Sciatic nerve (tissue), 2 donors: ENCODE data around the gene TNKS1BP1. TPM values are rescaled to one million over a fixed set of nuclear protein-coding genes. Genes with fewer than 3 reads are reported as not detected.

ENCODE experiments used
- ATAC-seq: fragments of 200-7000 bp; cut with Tn5 transposase; one replicate; pipeline ENCODE4 v1.9.1; 2020; ENCODE audit warnings: mild to moderate bottlenecking, moderate library complexity
- DNase-seq: peaks from one replicate; pipeline ENCODE4 v3.0.0-alpha.2; 2020; ENCODE audit warnings: low spot score
- intact Hi-C: fragments of 100-400 bp; cut with DNase I; formaldehyde crosslinking; loops from one replicate; pipeline ENCODE4 v1.14.2; 2022
- total RNA-seq: library from RNA; stranded (reverse); fragmentation: NEBNext Ultra II Directional; extraction: Animal tissue kit (Norgen Biotek cat#: 25700); gene quantifications from one replicate; pipeline ENCODE4 v1.2.1, GENCODE V29; 2021
- donor health status: DM: no; HTN: no; CAD: no.
- donor health status: DM: no; HTN: no; CAD: no.

TNKS1BP1 gene
- total RNA-seq, 1 donor from 2014 or later: 178 TPM

GRCh38 chr11:57277845-57278720 lies 46.7 kb downstream of the TNKS1BP1 start:
- ATAC-seq: peak; percentile 91
- DNase-seq: peak; percentile 82
- intact Hi-C loops: no loop called here

GRCh38 chr11:57276971-57277675 lies 47.6 kb downstream of the TNKS1BP1 start:
- DNase-seq: no peak
- ATAC-seq: no peak
- intact Hi-C loops: no loop called here

- ATAC-seq: no peak
- intact Hi-C loops: no loop called here
Measured at GRCh38 chr11:57276169-57276970, 48.4 kb downstream of the TNKS1BP1 start.

GRCh38 chr11:57275582-57275981 lies 49.2 kb downstream of the TNKS1BP1 start:
- intact Hi-C loops: no loop called here
- DNase-seq (no peak), ATAC-seq (no peak)

More at GRCh38 chr11:57276169-57276970, 48.4 kb downstream of the TNKS1BP1 start:
- no peak for DNase-seq

GRCh38 chr11:57274904-57275498 lies 49.8 kb downstream of the TNKS1BP1 start:
- no peak for ATAC-seq
- intact Hi-C loops: no loop called here
- DNase-seq: no peak

GRCh38 chr11:57273448-57274058 lies 51.2 kb downstream of the TNKS1BP1 start:
- intact Hi-C loops: no loop called here

GRCh38 chr11:57269571-57270021 lies 55.2 kb downstream of the TNKS1BP1 start:
- no peak for ATAC-seq
- intact Hi-C loops: no loop called here
- DNase-seq: no peak

More at GRCh38 chr11:57273448-57274058, 51.2 kb downstream of the TNKS1BP1 start:
- ATAC-seq (no peak), DNase-seq (no peak)

- ATAC-seq (no peak), DNase-seq (no peak)
- intact Hi-C loops: no loop called here
Measured at GRCh38 chr11:57266157-57266556, 58.6 kb downstream of the TNKS1BP1 start.

- DNase-seq: no peak
- intact Hi-C loops: no loop called here
- ATAC-seq: no peak
Measured at GRCh38 chr11:57263351-57263750, 61.4 kb downstream of the TNKS1BP1 start.

GRCh38 chr11:57262157-57262556 lies 62.6 kb downstream of the TNKS1BP1 start:
- DNase-seq: no peak
- intact Hi-C loops: no loop called here
- no peak for ATAC-seq

- DNase-seq (no peak), ATAC-seq (no peak)
- intact Hi-C loops: no loop called here
Measured at GRCh38 chr11:57260937-57261783, 63.6 kb downstream of the TNKS1BP1 start.

- ATAC-seq: no peak
- intact Hi-C loops: no loop called here
- DNase-seq: no peak
Measured at GRCh38 chr11:57256119-57256518, 68.6 kb downstream of the TNKS1BP1 start.

- no peak for DNase-seq
- no peak for ATAC-seq
- intact Hi-C loops: no loop called here
Measured at GRCh38 chr11:57255618-57256017, 69.1 kb downstream of the TNKS1BP1 start.

GRCh38 chr11:57254631-57255030 lies 70.1 kb downstream of the TNKS1BP1 start:
- DNase-seq (no peak), ATAC-seq (no peak)
- intact Hi-C loops: no loop called here

- intact Hi-C loops: no loop called here
- ATAC-seq: no peak
- DNase-seq: no peak
Measured at GRCh38 chr11:57251491-57252104, 73.2 kb downstream of the TNKS1BP1 start.

GRCh38 chr11:57251037-57251436 lies 73.7 kb downstream of the TNKS1BP1 start:
- DNase-seq (no peak), ATAC-seq (no peak)
- intact Hi-C loops: no loop called here
